KMS-11 (cell line): ENCODE data around the gene ZNF536.

Experiments
- H2AFZ ChIP-seq: fragments of 200-600 bp; sonication (generic); 2 replicates; pipeline ENCODE4 v1.6.1; 2016; ENCODE audit warnings: antibody characterized with exemption, mixed run types, low read depth
- H3K27ac ChIP-seq: fragments of 200-600 bp; sonication (generic); 2 replicates; pipeline ENCODE4 v1.6.1; 2016; ENCODE audit warnings: mild to moderate bottlenecking, mixed run types
- H3K27me3 ChIP-seq: fragments of 200-600 bp; sonication (generic); 2 replicates; pipeline ENCODE4 v1.6.1; 2017; ENCODE audit warnings: mild to moderate bottlenecking, low read depth, mixed run types, moderate library complexity; ENCODE audit not compliant: insufficient read depth
- H3K36me3 ChIP-seq: fragments of 200-600 bp; sonication (generic); 2 replicates; pipeline ENCODE4 v1.6.1; 2017; ENCODE audit warnings: mild to moderate bottlenecking, mixed run types; ENCODE audit not compliant: insufficient read depth
- H3K4me1 ChIP-seq: fragments of 200-600 bp; sonication (generic); 2 replicates; pipeline ENCODE4 v1.6.1; 2016; ENCODE audit warnings: mild to moderate bottlenecking, low read depth, mixed run types; ENCODE audit not compliant: poor library complexity, severe bottlenecking
- H3K4me2 ChIP-seq: fragments of 200-600 bp; sonication (generic); 2 replicates; pipeline ENCODE4 v1.7.0; 2016; ENCODE audit warnings: mild to moderate bottlenecking, mixed run types
- H3K4me3 ChIP-seq: fragments of 200-600 bp; sonication (generic); IDR thresholded peaks from 2 replicates; pipeline ENCODE4 v1.6.1; 2017; ENCODE audit warnings: low read depth, low read length, mixed read lengths; ENCODE audit not compliant: insufficient read depth
- H3K79me2 ChIP-seq: fragments of 200-600 bp; sonication (generic); 2 replicates; pipeline ENCODE4 v1.6.1; 2016; ENCODE audit warnings: low read depth, mixed run types; ENCODE audit not compliant: insufficient read depth
- H3K9ac ChIP-seq: fragments of 200-600 bp; sonication (generic); 2 replicates; pipeline ENCODE4 v1.6.1; 2016; ENCODE audit warnings: mild to moderate bottlenecking, mixed run types
- H4K20me1 ChIP-seq: fragments of 200-600 bp; sonication (generic); 2 replicates; pipeline ENCODE4 v1.6.1; 2016; ENCODE audit warnings: mild to moderate bottlenecking, mixed run types; ENCODE audit not compliant: insufficient read depth
- TF ChIP-seq, protein P1 (sequence below): fragments of 200-600 bp; sonication (generic); conservative IDR thresholded peaks from 2 replicates; pipeline ENCODE4 v1.6.1; 2017; ENCODE audit warnings: low read depth, mild to moderate bottlenecking, antibody characterized with exemption, low read length, moderate library complexity, mixed read lengths

ZNF536 gene

DNA sequence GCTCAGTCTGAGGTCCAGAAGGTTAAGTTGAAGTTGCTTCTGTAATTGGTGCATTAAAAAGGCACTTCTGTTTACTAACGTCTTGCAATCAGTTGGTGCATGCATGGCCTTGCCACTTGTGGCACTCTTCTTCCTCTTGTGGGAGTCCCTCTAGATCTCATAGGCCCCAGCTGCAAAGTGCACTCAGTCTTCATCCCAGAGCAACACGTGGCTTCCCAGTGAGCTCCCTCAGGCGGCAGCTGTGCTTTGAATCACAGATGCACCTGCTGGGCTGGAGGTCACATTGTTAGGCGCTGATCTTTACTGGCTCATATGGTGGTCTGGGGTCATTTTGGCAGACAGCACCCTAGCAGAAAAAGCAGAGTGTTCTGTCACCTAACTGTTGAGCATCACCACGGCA lies 215.7 kb downstream of the ZNF536 start:
- no peak overlapping the region for H3K4me3 ChIP-seq
- no peak overlapping the region for H2AFZ ChIP-seq
- no peak overlapping the region for H3K9ac ChIP-seq
- H3K27ac ChIP-seq, result no peak overlapping the region
- no peaks in the 10 kb centered on the region for H3K36me3 ChIP-seq
- no peaks in the 10 kb centered on the region for H4K20me1 ChIP-seq
- H3K4me2 ChIP-seq, result no peak overlapping the region
- no peaks in the 10 kb centered on the region for H3K79me2 ChIP-seq
- no peaks in the 10 kb centered on the region for H3K27me3 ChIP-seq
- TF ChIP-seq, protein P1, sequence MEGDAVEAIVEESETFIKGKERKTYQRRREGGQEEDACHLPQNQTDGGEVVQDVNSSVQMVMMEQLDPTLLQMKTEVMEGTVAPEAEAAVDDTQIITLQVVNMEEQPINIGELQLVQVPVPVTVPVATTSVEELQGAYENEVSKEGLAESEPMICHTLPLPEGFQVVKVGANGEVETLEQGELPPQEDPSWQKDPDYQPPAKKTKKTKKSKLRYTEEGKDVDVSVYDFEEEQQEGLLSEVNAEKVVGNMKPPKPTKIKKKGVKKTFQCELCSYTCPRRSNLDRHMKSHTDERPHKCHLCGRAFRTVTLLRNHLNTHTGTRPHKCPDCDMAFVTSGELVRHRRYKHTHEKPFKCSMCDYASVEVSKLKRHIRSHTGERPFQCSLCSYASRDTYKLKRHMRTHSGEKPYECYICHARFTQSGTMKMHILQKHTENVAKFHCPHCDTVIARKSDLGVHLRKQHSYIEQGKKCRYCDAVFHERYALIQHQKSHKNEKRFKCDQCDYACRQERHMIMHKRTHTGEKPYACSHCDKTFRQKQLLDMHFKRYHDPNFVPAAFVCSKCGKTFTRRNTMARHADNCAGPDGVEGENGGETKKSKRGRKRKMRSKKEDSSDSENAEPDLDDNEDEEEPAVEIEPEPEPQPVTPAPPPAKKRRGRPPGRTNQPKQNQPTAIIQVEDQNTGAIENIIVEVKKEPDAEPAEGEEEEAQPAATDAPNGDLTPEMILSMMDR, result no peak
- H3K4me1 ChIP-seq, result no peaks in the 10 kb centered on the region

DNA sequence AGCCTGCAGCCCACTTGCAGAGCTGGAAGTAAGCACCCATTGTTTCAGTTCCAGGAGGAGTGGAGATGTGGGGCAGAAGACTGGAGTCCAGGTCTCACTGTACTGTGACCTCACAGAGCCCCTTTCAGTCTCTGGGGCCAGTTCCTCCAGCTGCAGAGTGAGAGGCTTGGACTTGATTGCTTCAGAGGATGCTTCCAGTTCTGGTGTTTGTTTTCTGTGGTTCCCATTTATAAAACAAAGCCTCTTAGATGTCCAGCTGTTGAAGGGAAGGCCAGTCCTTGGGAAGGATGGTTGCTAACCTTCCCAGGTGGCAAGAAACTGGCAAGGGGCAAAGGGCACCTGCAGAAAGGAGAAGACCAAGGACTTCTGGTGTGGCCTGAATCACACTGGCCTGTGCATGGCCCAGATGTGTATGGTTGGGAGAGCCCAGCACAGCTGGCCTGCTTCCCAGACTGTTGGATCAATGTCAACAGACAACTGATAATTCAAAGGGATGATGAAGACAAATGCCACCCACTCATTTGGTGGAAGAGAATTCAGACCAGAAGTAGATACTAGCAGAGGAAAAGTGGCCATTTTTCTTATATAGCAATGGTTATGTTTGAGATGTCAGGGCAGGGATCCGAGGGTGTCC lies 218.5 kb downstream of the ZNF536 start:
- no peak overlapping the region for H3K27ac ChIP-seq
- H4K20me1 ChIP-seq, result no peaks in the 10 kb centered on the region
- TF ChIP-seq, protein P1, result no peak
- no peaks in the 10 kb centered on the region for H3K27me3 ChIP-seq
- H3K4me1 ChIP-seq, result no peaks in the 10 kb centered on the region
- H3K36me3 ChIP-seq, result no peaks in the 10 kb centered on the region
- H3K4me3 ChIP-seq, result no peak overlapping the region
- H3K79me2 ChIP-seq, result no peaks in the 10 kb centered on the region
- no peak overlapping the region for H3K9ac ChIP-seq
- H3K4me2 ChIP-seq, result no peak overlapping the region
- no peak overlapping the region for H2AFZ ChIP-seq

DNA sequence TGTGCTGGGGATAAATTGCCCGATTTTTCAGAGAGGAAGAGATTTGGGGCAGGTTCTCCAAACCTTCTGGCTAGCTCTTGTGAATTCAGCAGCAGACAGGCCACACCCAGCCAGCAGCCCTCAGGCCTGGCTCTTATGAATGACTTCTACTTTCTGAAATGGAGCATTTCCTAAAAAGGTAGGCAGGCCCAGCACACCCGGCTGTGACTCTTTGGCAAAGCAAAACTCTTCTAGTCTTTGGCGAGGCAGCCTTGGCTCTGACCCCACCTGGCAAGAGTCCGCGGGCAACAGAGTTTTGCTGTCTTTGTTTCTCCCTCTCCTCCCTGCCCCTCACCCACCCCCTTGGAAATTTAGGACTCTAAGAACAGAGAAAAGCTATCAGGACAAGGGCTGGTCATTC lies 221.2 kb downstream of the ZNF536 start:
- Histone ChIP-seq H3K79me2 (no peaks in the 10 kb centered on the region), H2AFZ (no peak overlapping the region), H3K36me3 (no peaks in the 10 kb centered on the region), H3K4me3 (no peak overlapping the region), H3K27me3 (no peaks in the 10 kb centered on the region), H3K4me1 (no peaks in the 10 kb centered on the region), H3K27ac (no peak overlapping the region), H3K9ac (no peak overlapping the region), H4K20me1 (no peaks in the 10 kb centered on the region), H3K4me2 (no peak overlapping the region)
- TF ChIP-seq, protein P1, result no peak

DNA sequence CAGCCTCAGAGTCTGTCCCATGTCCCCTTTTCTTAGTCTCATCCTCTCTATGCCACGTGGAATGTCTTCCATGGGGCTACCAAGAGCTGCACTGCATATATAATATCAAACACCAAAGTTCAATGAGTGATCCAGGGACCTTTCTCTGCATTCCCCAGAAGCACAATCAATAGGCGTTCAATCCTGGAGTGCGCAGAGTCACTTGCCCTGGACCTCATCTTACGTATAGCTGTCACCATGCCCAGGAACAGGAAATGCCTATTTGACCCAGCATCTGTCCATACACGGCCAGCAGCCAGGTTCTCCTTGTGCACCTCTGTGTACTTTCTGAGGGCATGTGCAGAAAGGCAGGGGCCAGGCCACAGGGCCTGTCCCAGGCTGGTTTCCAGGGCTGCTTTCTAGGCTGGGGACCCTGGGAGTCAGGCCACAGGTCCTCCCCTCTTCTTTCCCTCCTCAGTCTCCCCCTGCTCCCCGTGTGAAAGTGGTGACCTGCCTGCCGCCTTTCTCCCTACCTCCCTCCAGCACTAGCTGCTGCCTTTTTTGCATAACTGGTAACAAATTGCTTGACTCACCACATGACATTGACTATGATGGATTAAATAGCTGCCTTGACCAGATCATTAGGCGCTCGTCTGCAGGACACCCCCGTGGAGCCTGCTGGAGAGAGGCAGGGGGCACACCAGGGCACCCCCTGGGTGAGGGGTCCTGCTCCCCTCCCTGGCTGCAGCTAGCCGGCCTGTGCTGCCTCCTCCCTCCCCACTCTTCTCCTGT lies 222.0 kb downstream of the ZNF536 start:
- Histone ChIP-seq H3K36me3 (no peaks in the 10 kb centered on the region), H3K27me3 (no peaks in the 10 kb centered on the region), H4K20me1 (no peaks in the 10 kb centered on the region), H3K4me1 (no peaks in the 10 kb centered on the region), H3K9ac (no peak overlapping the region), H2AFZ (no peak overlapping the region), H3K27ac (no peak overlapping the region), H3K79me2 (no peaks in the 10 kb centered on the region), H3K4me3 (no peak overlapping the region), H3K4me2 (no peak overlapping the region)
- TF ChIP-seq, protein P1, result no peak
